B cell (primary cell): Measurements from ENCODE around the gene DDX10. TPM values are rescaled to one million over a fixed set of nuclear protein-coding genes. Genes with fewer than 3 reads are reported as not detected.

Experiments
- ATAC-seq: fragments of 200-7000 bp; cut with Tn5 transposase; one replicate; pipeline ENCODE4 v1.10.0; 2021; ENCODE audit warnings: low read depth, mild to moderate bottlenecking, moderate number of reproducible peaks, moderate library complexity
- CTCF ChIA-PET: fragments of 350-600 bp; sonication (Branson Sonifier 250); formaldehyde crosslinking; loops from one replicate; lab custom pipeline; 2021; ENCODE audit warnings: antibody characterized with exemption, inconsistent platforms; lab: Charles Lee
- POLR2A ChIA-PET: fragments of 350-600 bp; sonication (Branson Sonifier 250); formaldehyde crosslinking; loops from one replicate; lab custom pipeline; 2021; ENCODE audit warnings: antibody characterized with exemption; lab: Charles Lee
- DNase-seq: peaks from one replicate; pipeline ENCODE4 v3.0.0; 2013
- H2AFZ ChIP-seq: 2 replicates; pipeline ENCODE4 v1.6.1; 2012; ENCODE audit warnings: mild to moderate bottlenecking, low read depth, low read length; ENCODE audit not compliant: insufficient read depth, poor library complexity, severe bottlenecking
- H3K27ac ChIP-seq, 2 donors: 1 replicate in 1 of 2; 2 replicates in 1 of 2; pipeline ENCODE4 v1.5.1; 2012 to 2013; ENCODE audit warnings: low read length in 2 of 2, mild to moderate bottlenecking in 2 of 2, moderate library complexity in 1 of 2
- H3K27me3 ChIP-seq, 4 experiments: fragments of 200-600 bp in 1 of 4; sonication (generic) in 1 of 4; replicated peaks in 1 of 4; 1 replicate in 2 of 4; 2 replicates in 2 of 4; pipeline versions ENCODE4 v1.6.1 to v1.7.0; 2013 to 2016; ENCODE audit warnings: low read length in 3 of 4, mild to moderate bottlenecking in 2 of 4, mixed read lengths in 1 of 4, moderate library complexity in 1 of 4; ENCODE audit not compliant: insufficient read depth in 4 of 4, control insufficient read depth in 3 of 4; ENCODE audit errors: control extremely low read depth in 1 of 4
- H3K36me3 ChIP-seq, 2 experiments: replicated peaks in 1 of 2; 1 replicate in 1 of 2; 2 replicates in 1 of 2; pipeline versions ENCODE4 v1.6.1 to v1.7.1; 2013; ENCODE audit warnings: low read length in 1 of 2; ENCODE audit not compliant: insufficient read depth in 2 of 2, control insufficient read depth in 1 of 2; ENCODE audit errors: control extremely low read depth in 1 of 2, extremely low read depth in 1 of 2
- H3K4me1 ChIP-seq, 2 donors: fragments of 200-600 bp in 1 of 2; sonication (generic) in 1 of 2; 1 replicate in 1 of 2; 2 replicates in 1 of 2; pipeline versions ENCODE4 v1.5.1 to v1.6.1; 2013 to 2017; ENCODE audit warnings: low read length in 2 of 2; ENCODE audit not compliant: control insufficient read depth in 2 of 2, insufficient read depth in 2 of 2
- H3K4me2 ChIP-seq: replicated peaks from 2 replicates; pipeline ENCODE3; 2012; ENCODE audit warnings: mild to moderate bottlenecking, low read depth, low read length; ENCODE audit not compliant: poor library complexity, severe bottlenecking
- H3K4me3 ChIP-seq, 5 experiments: fragments of 200-600 bp in 1 of 5; sonication (generic) in 1 of 5; 1 replicate in 3 of 5; 2 replicates in 2 of 5; pipeline versions ENCODE4 v1.5.1 to v1.7.0; 2011 to 2016; ENCODE audit warnings: low read length in 4 of 5, mild to moderate bottlenecking in 4 of 5, low read depth in 2 of 5, control low read depth in 1 of 5, moderate library complexity in 1 of 5; ENCODE audit not compliant: insufficient read depth in 1 of 5; ENCODE audit errors: control extremely low read depth in 1 of 5, extremely low read depth in 1 of 5
- H3K79me2 ChIP-seq: fragments of 200-600 bp; sonication (generic); one replicate; pipeline ENCODE4 v1.6.0; 2016; ENCODE audit warnings: low read length; ENCODE audit not compliant: control insufficient read depth, insufficient read depth
- H3K9ac ChIP-seq: fragments of 200-600 bp; sonication (generic); 2 replicates; pipeline ENCODE4 v1.6.1; 2017; ENCODE audit warnings: mild to moderate bottlenecking, low read length, moderate library complexity
- H3K9me3 ChIP-seq, 3 donors: one replicate each; pipeline versions ENCODE4 v1.6.1 to v1.7.1; 2013; ENCODE audit warnings: low read length in 2 of 3; ENCODE audit not compliant: control insufficient read depth in 2 of 3, insufficient read depth in 1 of 3; ENCODE audit errors: control extremely low read depth in 1 of 3
- H4K20me1 ChIP-seq: 2 replicates; pipeline ENCODE4 v1.6.0; 2012; ENCODE audit warnings: mild to moderate bottlenecking, low read length; ENCODE audit not compliant: insufficient read depth, control insufficient read depth, poor library complexity, severe bottlenecking
- H3K27ac Mint-ChIP-seq: one replicate; pipeline ENCODE4 v1.8.0; 2021; ENCODE audit warnings: mixed read lengths
- H3K27me3 Mint-ChIP-seq: one replicate; pipeline ENCODE4 v1.8.0; 2021; ENCODE audit warnings: mixed read lengths
- H3K4me1 Mint-ChIP-seq: one replicate; pipeline ENCODE4 v1.8.0; 2021; ENCODE audit warnings: mixed read lengths
- H3K4me3 Mint-ChIP-seq: one replicate; pipeline ENCODE4 v1.8.0; 2021; ENCODE audit warnings: mixed read lengths
- H3K9me3 Mint-ChIP-seq: one replicate; pipeline ENCODE4 v1.8.0; 2022; ENCODE audit warnings: mixed read lengths; ENCODE audit not compliant: insufficient read depth
- EZH2 ChIP-seq: IDR thresholded peaks from 2 replicates; pipeline ENCODE4 v1.6.1; 2012; ENCODE audit warnings: borderline replicate concordance, low read depth, mild to moderate bottlenecking, moderate library complexity, low read length; ENCODE audit not compliant: insufficient read depth, poor library complexity, severe bottlenecking
- WGBS: methylation state at CpG from one replicate; pipeline ENCODE4 v1.1.5; 2013; ENCODE audit warnings: missing lambda C conversion rate; ENCODE audit not compliant: insufficient coverage; 5-methylcytosine and 5-hydroxymethylcytosine counted together
- intact Hi-C: fragments of 100-400 bp; cut with micrococcal nuclease; formaldehyde crosslinking; loops from one replicate; pipeline ENCODE4 v1.10.0; 2022
- polyA plus RNA-seq: library from polyadenylated mRNA; depleted of rRNA; stranded (reverse); fragments of >200 nt; gene quantifications from 2 replicates; pipeline ENCODE4 v1.2.3, GENCODE V29; 2012
- total RNA-seq, 2 donors: library from RNA; stranded (reverse); fragments of 120-200 nt in 1 of 2; gene quantifications; 1 replicate in 1 of 2; 2 replicates in 1 of 2; pipeline versions ENCODE4 v1.2.3 to v1.2.4, GENCODE V29; 2013 to 2022
- TF ChIP-seq, protein P1 (sequence below): fragments of 200-600 bp; IDR thresholded peaks from one replicate; pipeline ENCODE4 v1.8.0; 2022; ENCODE audit warnings: antibody characterized with exemption, mild to moderate bottlenecking

The DDX10 gene
- total and polyA plus RNA-seq, 2 donors (not counting 1 experiment from before 2014, with no cell fraction given): 15.6 to 30.6 TPM

DNA sequence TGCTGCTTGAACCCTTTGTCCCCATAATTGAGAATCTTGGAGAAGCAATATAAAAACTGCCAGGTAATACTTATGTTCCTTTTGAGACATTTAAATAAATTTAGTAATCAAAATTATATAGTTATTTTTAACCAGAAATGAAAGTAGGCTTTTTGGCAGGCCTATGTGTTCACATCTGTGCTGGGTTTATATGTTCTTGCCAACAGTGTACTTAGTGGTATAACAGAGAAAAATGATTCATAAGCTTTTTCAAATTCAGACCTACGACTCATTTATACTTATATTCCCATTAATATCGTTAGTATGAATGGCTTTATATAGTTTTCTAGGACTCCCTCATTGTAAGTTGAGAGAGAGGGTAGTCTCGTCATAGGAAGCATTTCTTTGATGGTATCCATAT lies 79.0 kb downstream of the DDX10 start:
- ATAC-seq (no peak), DNase-seq (no peak)
- no peaks in the 10 kb centered on the region for H3K27me3 ChIP-seq
- WGBS: 80% methylated on average over 1 of the region's 3 CpGs
- no peaks in the 10 kb centered on the region for H3K4me1 ChIP-seq
- ChIA-PET POLR2A (no interaction called here), CTCF (interaction anchor here (1.0 to 2.5 kb wide), 2 partner anchors 9 to 10 kb away, joined by 3 to 6 read pairs; no protein-coding TSS in a partner anchor)
- no peak overlapping the region for H3K4me3 ChIP-seq
- H3K4me2 ChIP-seq: no peak overlapping the region
- H2AFZ ChIP-seq: no peak overlapping the region
- peaks cover 6% of the 10 kb centered on the region for H4K20me1 ChIP-seq
- intact Hi-C loops: no loop called here
- peaks cover 1 to 2% of the 10 kb centered on the region in 2 experiments for H3K36me3 ChIP-seq
- H3K9me3 ChIP-seq: peaks cover 0 to 5% (median 1%) of the 10 kb centered on the region in 3 donors
- no peak overlapping the region for H3K4me3 Mint-ChIP-seq
- no peak for TF ChIP-seq EZH2
- TF ChIP-seq, protein P1, sequence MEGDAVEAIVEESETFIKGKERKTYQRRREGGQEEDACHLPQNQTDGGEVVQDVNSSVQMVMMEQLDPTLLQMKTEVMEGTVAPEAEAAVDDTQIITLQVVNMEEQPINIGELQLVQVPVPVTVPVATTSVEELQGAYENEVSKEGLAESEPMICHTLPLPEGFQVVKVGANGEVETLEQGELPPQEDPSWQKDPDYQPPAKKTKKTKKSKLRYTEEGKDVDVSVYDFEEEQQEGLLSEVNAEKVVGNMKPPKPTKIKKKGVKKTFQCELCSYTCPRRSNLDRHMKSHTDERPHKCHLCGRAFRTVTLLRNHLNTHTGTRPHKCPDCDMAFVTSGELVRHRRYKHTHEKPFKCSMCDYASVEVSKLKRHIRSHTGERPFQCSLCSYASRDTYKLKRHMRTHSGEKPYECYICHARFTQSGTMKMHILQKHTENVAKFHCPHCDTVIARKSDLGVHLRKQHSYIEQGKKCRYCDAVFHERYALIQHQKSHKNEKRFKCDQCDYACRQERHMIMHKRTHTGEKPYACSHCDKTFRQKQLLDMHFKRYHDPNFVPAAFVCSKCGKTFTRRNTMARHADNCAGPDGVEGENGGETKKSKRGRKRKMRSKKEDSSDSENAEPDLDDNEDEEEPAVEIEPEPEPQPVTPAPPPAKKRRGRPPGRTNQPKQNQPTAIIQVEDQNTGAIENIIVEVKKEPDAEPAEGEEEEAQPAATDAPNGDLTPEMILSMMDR: no peak
- H3K27me3 Mint-ChIP-seq: no peaks in the 10 kb centered on the region
- no peaks in the 10 kb centered on the region for H3K4me1 Mint-ChIP-seq
- no peak overlapping the region for H3K9ac ChIP-seq
- no peak overlapping the region for H3K27ac Mint-ChIP-seq
- H3K79me2 ChIP-seq: peaks cover 15% of the 10 kb centered on the region
- peaks cover 3% of the 10 kb centered on the region for H3K9me3 Mint-ChIP-seq
- no peak overlapping the region for H3K27ac ChIP-seq

DNA sequence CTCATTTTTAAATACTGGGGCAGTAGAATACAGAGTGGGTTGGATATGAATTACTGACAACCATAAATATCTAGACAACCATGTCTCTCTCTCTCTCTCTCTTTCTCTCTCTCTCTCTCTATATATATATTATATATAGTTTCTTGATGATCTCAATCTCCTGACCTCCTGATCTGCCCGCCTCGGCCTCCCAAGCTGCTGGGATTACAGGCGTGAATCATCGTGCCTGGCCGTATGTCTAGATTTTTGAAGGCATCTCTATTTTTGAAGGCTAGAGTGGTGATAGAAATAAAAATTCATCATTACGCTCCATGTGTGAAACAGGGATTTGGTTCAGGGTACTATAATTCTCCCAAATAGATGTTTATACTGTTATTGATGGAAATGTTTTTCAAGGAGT lies 84.1 kb downstream of the DDX10 start:
- H4K20me1 ChIP-seq: no peaks in the 10 kb centered on the region
- no peak overlapping the region for H3K4me3 ChIP-seq
- 100% methylated on average over 3 of the region's 6 CpGs for WGBS
- no peak overlapping the region for H3K27ac ChIP-seq
- intact Hi-C loops: no loop called here
- H3K27me3 ChIP-seq: no peaks in the 10 kb centered on the region
- DNase-seq (no peak), ATAC-seq (no peak)
- H3K27me3 Mint-ChIP-seq: no peaks in the 10 kb centered on the region
- H3K4me2 ChIP-seq: no peak overlapping the region
- peaks cover 25% of the 10 kb centered on the region for H3K4me1 Mint-ChIP-seq
- no peak overlapping the region for H3K4me3 Mint-ChIP-seq
- no peak overlapping the region for H3K9ac ChIP-seq
- H3K79me2 ChIP-seq: peaks cover 12% of the 10 kb centered on the region
- ChIA-PET CTCF (interaction anchor here (1.2 kb wide), 1 partner anchor 14 kb away, joined by 3 read pairs; no protein-coding TSS in a partner anchor), POLR2A (no interaction called here)
- H2AFZ ChIP-seq: no peak overlapping the region
- no peaks in the 10 kb centered on the region for H3K9me3 ChIP-seq
- H3K36me3 ChIP-seq: no peaks in the 10 kb centered on the region
- no peak overlapping the region for H3K27ac Mint-ChIP-seq
- H3K4me1 ChIP-seq: peaks cover 6 to 12% of the 10 kb centered on the region in 2 donors
- TF ChIP-seq, protein P1: no peak
- no peak for TF ChIP-seq EZH2
- H3K9me3 Mint-ChIP-seq: no peaks in the 10 kb centered on the region
